Erythroblast (primary cell): Measurements from ENCODE around the gene DGKH.
"Not testable (repeated sequence)": the region's sequence is repeated elsewhere in the genome, so short reads cannot be mapped to it uniquely, and the experiment has no call there.

Experiments
- GATA1 ChIP-seq: IDR thresholded peaks from 2 replicates; pipeline ENCODE4 v1.6.1; 2011; ENCODE audit warnings: low read depth, mild to moderate bottlenecking, control low read depth, low read length, moderate library complexity
- POLR2A ChIP-seq: IDR thresholded peaks from 2 replicates; pipeline ENCODE4 v1.6.1; 2011; ENCODE audit warnings: mild to moderate bottlenecking, low read length

- not testable (repeated sequence) for TF ChIP-seq POLR2A, GATA1
These were observed 178.3 kb downstream of the DGKH start for GRCh38 chr13:42226759-42227158.
